ENCODE data around the gene PRKCB.

Gene PRKCB

DNA sequence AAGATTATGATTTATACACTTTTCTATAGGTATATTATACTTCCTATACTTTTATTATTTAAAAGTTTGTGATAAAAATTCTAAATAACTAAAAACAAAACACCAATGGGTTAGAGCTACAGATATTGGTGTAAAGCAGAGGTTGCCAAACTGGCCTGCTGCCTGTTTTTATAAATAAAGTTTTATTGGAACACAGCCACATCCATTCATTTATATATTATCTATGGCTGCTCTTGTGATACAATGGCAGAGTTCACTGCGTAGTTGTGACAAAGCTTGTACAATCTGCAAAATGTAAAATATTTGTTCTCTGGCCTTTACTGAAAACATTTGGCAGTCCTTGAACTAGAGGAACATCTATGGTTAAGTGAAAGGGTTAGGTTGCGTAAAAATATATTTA is 208.7 kb downstream of the PRKCB start:
- TF ChIP-seq TAF1 (IDR thresholded peaks at IDR 0.05; ENCODE audit: borderline replicate concordance, insufficient read depth, low read length) (no peak), POLR2AphosphoS5 (IDR thresholded peaks at IDR 0.05; ENCODE audit: low read depth, low read length) (no peak), FOXP2 (optimal IDR thresholded peaks at IDR 0.05; ENCODE audit: borderline replicate concordance, extremely low read depth, extremely low read length, insufficient read depth) (no peak), SIN3A (IDR thresholded peaks at IDR 0.05; ENCODE audit: borderline replicate concordance, insufficient read depth, low read length) (no peak)
- TF ChIP-seq, protein P1, sequence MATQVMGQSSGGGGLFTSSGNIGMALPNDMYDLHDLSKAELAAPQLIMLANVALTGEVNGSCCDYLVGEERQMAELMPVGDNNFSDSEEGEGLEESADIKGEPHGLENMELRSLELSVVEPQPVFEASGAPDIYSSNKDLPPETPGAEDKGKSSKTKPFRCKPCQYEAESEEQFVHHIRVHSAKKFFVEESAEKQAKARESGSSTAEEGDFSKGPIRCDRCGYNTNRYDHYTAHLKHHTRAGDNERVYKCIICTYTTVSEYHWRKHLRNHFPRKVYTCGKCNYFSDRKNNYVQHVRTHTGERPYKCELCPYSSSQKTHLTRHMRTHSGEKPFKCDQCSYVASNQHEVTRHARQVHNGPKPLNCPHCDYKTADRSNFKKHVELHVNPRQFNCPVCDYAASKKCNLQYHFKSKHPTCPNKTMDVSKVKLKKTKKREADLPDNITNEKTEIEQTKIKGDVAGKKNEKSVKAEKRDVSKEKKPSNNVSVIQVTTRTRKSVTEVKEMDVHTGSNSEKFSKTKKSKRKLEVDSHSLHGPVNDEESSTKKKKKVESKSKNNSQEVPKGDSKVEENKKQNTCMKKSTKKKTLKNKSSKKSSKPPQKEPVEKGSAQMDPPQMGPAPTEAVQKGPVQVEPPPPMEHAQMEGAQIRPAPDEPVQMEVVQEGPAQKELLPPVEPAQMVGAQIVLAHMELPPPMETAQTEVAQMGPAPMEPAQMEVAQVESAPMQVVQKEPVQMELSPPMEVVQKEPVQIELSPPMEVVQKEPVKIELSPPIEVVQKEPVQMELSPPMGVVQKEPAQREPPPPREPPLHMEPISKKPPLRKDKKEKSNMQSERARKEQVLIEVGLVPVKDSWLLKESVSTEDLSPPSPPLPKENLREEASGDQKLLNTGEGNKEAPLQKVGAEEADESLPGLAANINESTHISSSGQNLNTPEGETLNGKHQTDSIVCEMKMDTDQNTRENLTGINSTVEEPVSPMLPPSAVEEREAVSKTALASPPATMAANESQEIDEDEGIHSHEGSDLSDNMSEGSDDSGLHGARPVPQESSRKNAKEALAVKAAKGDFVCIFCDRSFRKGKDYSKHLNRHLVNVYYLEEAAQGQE (IDR thresholded peaks at IDR 0.05; ENCODE audit: insufficient read depth in 1 of 2, low read depth in 2 of 2, low read length in 2 of 2) = no peak

DNA sequence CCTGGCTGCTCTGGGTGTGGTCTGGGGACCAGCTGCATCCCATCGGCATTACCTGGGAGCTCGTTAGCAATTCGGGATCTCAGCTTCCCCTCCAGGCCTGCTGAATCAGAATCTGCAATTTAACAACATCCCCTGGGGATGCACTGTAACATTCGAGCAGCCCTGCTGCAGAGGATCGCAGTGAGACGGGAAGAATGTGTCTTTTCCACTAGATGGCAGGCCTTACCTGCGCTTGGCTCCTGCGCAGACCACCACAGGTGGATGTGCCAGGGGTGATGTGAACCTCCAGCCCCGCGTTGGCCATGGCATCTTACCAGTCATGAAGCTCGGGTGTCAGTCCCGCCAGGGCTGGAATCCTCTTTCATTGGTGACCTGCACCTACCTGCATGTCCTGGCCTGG is 209.9 kb downstream of the PRKCB start:
- no peak for TF ChIP-seq FOXP2 (optimal IDR thresholded peaks at IDR 0.05; ENCODE audit: borderline replicate concordance, extremely low read depth, extremely low read length, insufficient read depth)
- TF ChIP-seq, protein P1 (IDR thresholded peaks at IDR 0.05; ENCODE audit: insufficient read depth in 1 of 2, low read depth in 2 of 2, low read length in 2 of 2) = no peak
- TF ChIP-seq POLR2AphosphoS5 (IDR thresholded peaks at IDR 0.05; ENCODE audit: low read depth, low read length) = no peak
- TF ChIP-seq SIN3A (IDR thresholded peaks at IDR 0.05; ENCODE audit: borderline replicate concordance, insufficient read depth, low read length) = no peak
- TF ChIP-seq TAF1 (IDR thresholded peaks at IDR 0.05; ENCODE audit: borderline replicate concordance, insufficient read depth, low read length) = no peak

DNA sequence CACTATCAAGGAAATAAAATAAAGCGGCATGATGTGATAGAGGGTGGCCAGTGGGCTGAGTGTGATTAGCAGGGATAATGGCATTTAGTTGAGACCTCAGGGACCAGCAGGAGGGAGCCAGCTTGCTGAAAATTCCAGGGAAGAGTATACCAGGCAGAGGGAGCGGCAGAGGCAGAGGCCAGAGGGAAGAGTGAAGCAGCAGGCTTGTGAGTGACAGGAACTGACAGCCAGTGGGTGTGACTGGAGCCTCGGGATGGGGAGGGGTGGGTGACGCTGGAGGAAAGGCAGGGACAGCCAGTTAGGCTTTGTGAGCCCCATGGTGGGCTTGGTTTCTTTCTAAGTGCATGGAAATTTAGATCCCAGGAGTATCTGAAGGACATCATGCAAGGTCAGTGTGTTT is 210.7 kb downstream of the PRKCB start:
- TF ChIP-seq FOXP2 (optimal IDR thresholded peaks at IDR 0.05; ENCODE audit: borderline replicate concordance, extremely low read depth, extremely low read length, insufficient read depth) = no peak
- no peak for TF ChIP-seq TAF1 (IDR thresholded peaks at IDR 0.05; ENCODE audit: borderline replicate concordance, insufficient read depth, low read length)
- TF ChIP-seq SIN3A (IDR thresholded peaks at IDR 0.05; ENCODE audit: borderline replicate concordance, insufficient read depth, low read length) = no peak
- TF ChIP-seq, protein P1 (IDR thresholded peaks at IDR 0.05; ENCODE audit: insufficient read depth in 1 of 2, low read depth in 2 of 2, low read length in 2 of 2) = no peak
- TF ChIP-seq POLR2AphosphoS5 (IDR thresholded peaks at IDR 0.05; ENCODE audit: low read depth, low read length) = no peak

DNA sequence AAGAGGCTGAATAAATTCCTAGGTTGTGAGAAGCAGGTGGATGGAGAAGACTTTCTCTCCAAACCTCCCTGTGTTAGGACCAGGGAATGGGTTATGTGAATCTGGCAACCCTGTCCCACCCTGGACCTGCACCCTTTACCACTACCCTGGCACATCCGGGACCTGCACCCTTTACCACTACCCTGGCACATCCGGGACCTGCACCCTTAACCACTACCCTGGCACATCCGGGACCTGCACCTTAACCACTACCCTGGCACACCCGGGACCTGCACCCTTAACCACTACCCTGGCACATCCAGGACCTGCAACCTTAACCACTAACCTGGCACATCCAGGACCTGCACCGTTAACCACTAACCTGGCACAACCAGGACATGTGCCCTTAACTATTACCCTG is 213.3 kb downstream of the PRKCB start:
- TF ChIP-seq SIN3A (IDR thresholded peaks at IDR 0.05; ENCODE audit: borderline replicate concordance, insufficient read depth, low read length) = no peak
- TF ChIP-seq, protein P1 (IDR thresholded peaks at IDR 0.05; ENCODE audit: insufficient read depth in 1 of 2, low read depth in 2 of 2, low read length in 2 of 2) = no peak
- TF ChIP-seq POLR2AphosphoS5 (IDR thresholded peaks at IDR 0.05; ENCODE audit: low read depth, low read length) = no peak

DNA sequence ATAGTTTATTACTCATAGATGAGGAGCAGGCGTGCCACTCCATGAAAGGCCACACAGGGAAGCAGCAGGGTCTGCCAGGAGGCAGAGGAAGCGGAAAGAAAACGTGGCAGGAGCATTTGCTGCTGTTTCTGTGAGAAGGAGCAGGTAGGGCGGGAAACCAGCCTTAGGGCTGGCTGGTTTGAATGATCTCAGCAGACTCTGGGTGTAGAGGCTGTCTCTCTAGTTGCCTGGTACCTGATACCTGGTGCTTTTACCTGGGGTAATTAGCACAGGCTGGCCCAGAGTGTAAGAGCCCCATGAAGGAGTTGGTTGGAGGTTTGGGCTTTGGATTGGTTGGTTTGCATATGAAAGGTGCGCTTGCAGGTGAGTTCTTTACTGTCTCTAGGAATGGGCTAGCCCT is 215.3 kb downstream of the PRKCB start:
- TF ChIP-seq TAF1 (IDR thresholded peaks at IDR 0.05; ENCODE audit: borderline replicate concordance, insufficient read depth, low read length) (no peak), POLR2AphosphoS5 (IDR thresholded peaks at IDR 0.05; ENCODE audit: low read depth, low read length) (no peak), FOXP2 (optimal IDR thresholded peaks at IDR 0.05; ENCODE audit: borderline replicate concordance, extremely low read depth, extremely low read length, insufficient read depth) (no peak)
- TF ChIP-seq, protein P1 (IDR thresholded peaks at IDR 0.05; ENCODE audit: insufficient read depth in 1 of 2, low read depth in 2 of 2, low read length in 2 of 2) = no peak

Measured in PFSK-1 (cell line).